Neural crest cell (in vitro differentiated cells): Measurements from ENCODE around the gene MECR. TPM values are rescaled to one million over a fixed set of nuclear protein-coding genes. Genes with fewer than 3 reads are reported as not detected.

Experiments
- DNase-seq: peaks from one replicate; pipeline ENCODE4 v3.0.0; 2021; ENCODE audit warnings: low read depth, mixed read lengths, low spot score
- H3K27ac Mint-ChIP-seq: one replicate; pipeline ENCODE4 v1.8.0; 2021; ENCODE audit warnings: mild to moderate bottlenecking, mixed read lengths; ENCODE audit not compliant: unreplicated experiment
- H3K27me3 Mint-ChIP-seq: 2 replicates; pipeline ENCODE4 v1.8.0; 2021; ENCODE audit warnings: low read depth, mild to moderate bottlenecking, mixed read lengths
- H3K36me3 Mint-ChIP-seq: 2 replicates; pipeline ENCODE4 v1.8.0; 2021; ENCODE audit warnings: low read depth, mild to moderate bottlenecking, mixed read lengths
- H3K4me1 Mint-ChIP-seq: 2 replicates; pipeline ENCODE4 v1.8.0; 2021; ENCODE audit warnings: mixed read lengths
- H3K4me3 Mint-ChIP-seq: one replicate; pipeline ENCODE4 v1.8.0; 2021; ENCODE audit warnings: mild to moderate bottlenecking, mixed read lengths
- H3K9me3 Mint-ChIP-seq: 2 replicates; pipeline ENCODE4 v1.8.0; 2021; ENCODE audit warnings: mixed read lengths
- total RNA-seq: library from RNA; stranded (reverse); gene quantifications from 2 replicates; pipeline ENCODE4 v1.2.1, GENCODE V29; 2021
- TF ChIP-seq, protein P1 (sequence below): fragments of 200-600 bp; sonication (generic); conservative IDR thresholded peaks from 2 replicates; pipeline ENCODE4 v1.5.0; 2021; ENCODE audit warnings: antibody characterized with exemption, mild to moderate bottlenecking

MECR gene
- total RNA-seq, 1 donor from 2014 or later: 24.6 TPM

GRCh38 chr1:29272147-29272907 lies 41.6 kb upstream of the MECR start:
- no peak for DNase-seq
- H3K4me3 Mint-ChIP-seq: no peak overlapping the region
- no peaks in the 10 kb centered on the region for H3K36me3 Mint-ChIP-seq
- peaks cover 21% of the 10 kb centered on the region for H3K27me3 Mint-ChIP-seq
- H3K27ac Mint-ChIP-seq: no peak overlapping the region
- peaks cover 14% of the 10 kb centered on the region for H3K4me1 Mint-ChIP-seq
- TF ChIP-seq, protein P1, sequence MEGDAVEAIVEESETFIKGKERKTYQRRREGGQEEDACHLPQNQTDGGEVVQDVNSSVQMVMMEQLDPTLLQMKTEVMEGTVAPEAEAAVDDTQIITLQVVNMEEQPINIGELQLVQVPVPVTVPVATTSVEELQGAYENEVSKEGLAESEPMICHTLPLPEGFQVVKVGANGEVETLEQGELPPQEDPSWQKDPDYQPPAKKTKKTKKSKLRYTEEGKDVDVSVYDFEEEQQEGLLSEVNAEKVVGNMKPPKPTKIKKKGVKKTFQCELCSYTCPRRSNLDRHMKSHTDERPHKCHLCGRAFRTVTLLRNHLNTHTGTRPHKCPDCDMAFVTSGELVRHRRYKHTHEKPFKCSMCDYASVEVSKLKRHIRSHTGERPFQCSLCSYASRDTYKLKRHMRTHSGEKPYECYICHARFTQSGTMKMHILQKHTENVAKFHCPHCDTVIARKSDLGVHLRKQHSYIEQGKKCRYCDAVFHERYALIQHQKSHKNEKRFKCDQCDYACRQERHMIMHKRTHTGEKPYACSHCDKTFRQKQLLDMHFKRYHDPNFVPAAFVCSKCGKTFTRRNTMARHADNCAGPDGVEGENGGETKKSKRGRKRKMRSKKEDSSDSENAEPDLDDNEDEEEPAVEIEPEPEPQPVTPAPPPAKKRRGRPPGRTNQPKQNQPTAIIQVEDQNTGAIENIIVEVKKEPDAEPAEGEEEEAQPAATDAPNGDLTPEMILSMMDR: no peak
- H3K9me3 Mint-ChIP-seq: no peaks in the 10 kb centered on the region

GRCh38 chr1:29271724-29272123 lies 41.0 kb upstream of the MECR start:
- H3K9me3 Mint-ChIP-seq: no peaks in the 10 kb centered on the region
- no peak overlapping the region for H3K27ac Mint-ChIP-seq
- peaks cover 14% of the 10 kb centered on the region for H3K4me1 Mint-ChIP-seq
- no peak overlapping the region for H3K4me3 Mint-ChIP-seq
- DNase-seq: no peak
- H3K36me3 Mint-ChIP-seq: no peaks in the 10 kb centered on the region
- TF ChIP-seq, protein P1: no peak
- H3K27me3 Mint-ChIP-seq: peaks cover 23% of the 10 kb centered on the region

DNA sequence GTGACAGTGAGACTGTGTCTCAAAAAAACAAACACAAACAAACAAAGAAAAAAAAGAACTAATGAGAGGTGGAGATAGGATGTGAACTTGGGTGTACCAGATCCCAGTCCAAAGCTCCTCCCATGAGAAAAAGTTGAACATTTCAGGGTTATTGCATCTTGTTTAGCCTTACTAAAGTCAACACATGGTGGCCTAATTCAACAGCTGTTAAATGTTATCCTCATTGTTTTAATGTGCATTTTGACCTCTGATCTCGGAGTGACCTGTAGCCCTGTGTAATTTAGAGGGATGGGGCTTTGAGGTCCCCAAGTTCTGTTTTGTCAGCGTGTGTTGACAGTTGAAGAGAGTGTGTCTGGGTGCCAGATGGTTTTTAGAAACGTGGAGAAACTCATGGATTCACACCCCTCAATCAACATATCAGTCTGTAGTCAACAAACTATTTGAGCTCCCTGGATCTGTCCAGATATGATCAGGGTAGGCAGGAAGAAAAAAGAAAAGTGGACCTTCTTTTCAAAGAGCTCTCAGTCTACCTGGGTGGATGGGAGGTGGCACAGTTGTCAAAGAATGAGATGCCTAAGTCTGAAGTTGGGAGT lies 40.3 kb upstream of the MECR start:
- DNase-seq: no peak
- TF ChIP-seq, protein P1: no peak
- peaks cover 23% of the 10 kb centered on the region for H3K27me3 Mint-ChIP-seq
- H3K9me3 Mint-ChIP-seq: no peaks in the 10 kb centered on the region
- H3K36me3 Mint-ChIP-seq: no peaks in the 10 kb centered on the region
- no peak overlapping the region for H3K27ac Mint-ChIP-seq
- H3K4me1 Mint-ChIP-seq: peaks cover 14% of the 10 kb centered on the region
- H3K4me3 Mint-ChIP-seq: no peak overlapping the region

DNA sequence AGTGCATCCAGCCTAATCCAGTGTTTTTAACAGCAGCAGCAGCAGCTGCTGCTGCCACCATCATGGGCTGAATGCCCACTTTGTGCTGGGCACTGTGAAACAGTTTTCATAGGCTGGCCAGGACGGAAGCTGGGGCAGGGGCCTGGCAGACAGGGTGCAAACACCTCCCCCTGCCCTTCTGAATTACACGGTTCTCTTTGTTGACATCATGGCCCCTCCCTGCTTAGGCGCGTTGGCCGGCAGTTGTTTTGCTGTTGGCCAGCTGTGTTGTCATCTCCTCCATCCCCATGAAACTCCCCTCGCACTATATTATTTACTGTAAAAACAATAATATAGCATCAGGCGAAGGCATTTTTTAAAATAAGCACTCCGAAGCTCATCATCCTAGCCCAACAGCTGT lies 38.6 kb upstream of the MECR start:
- no peak overlapping the region for H3K4me3 Mint-ChIP-seq
- H3K9me3 Mint-ChIP-seq: no peaks in the 10 kb centered on the region
- TF ChIP-seq, protein P1: no peak
- H3K27me3 Mint-ChIP-seq: peaks cover 23% of the 10 kb centered on the region
- DNase-seq: no peak
- peaks cover 14% of the 10 kb centered on the region for H3K4me1 Mint-ChIP-seq
- H3K36me3 Mint-ChIP-seq: no peaks in the 10 kb centered on the region
- H3K27ac Mint-ChIP-seq: no peak overlapping the region

- Mint-ChIP-seq H3K4me1 (peaks cover 14% of the 10 kb centered on the region), H3K4me3 (no peak overlapping the region), H3K27me3 (peaks cover 28% of the 10 kb centered on the region), H3K36me3 (no peaks in the 10 kb centered on the region), H3K9me3 (no peaks in the 10 kb centered on the region), H3K27ac (no peak overlapping the region)
- TF ChIP-seq, protein P1: no peak
- DNase-seq: no peak
Measured at GRCh38 chr1:29267321-29268070, 36.8 kb upstream of the MECR start.
